HG02763 (cell line): ENCODE data around the gene APOL6.
"Not testable (repeated sequence)": the region's sequence is repeated elsewhere in the genome, so short reads cannot be mapped to it uniquely, and the experiment has no call there.

ENCODE experiments used
- ATAC-seq: cut with Tn5 transposase; IDR thresholded peaks from one replicate; pipeline ENCODE4 v1.9.1; 2021; ENCODE audit warnings: mild to moderate bottlenecking, moderate library complexity; ENCODE audit not compliant: unreplicated experiment

The APOL6 gene

DNA sequence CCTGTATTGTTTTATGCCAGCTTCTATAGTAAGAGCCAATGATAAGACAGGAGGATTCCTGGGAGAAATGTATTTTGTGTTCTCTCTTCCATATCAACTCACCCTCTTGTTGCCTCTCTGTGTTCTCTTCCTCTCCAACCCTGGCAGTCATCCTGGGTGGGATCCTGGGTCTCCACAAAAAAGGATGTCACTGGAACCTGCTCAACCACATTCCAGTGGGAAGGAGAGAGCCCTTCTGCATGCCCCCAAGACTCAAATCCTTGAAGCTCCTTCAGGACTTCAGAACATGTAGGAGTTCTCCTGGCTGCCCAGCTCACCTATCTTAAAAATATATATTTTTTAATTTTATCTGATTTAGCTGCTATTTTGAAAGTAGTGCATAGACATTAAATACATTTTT lies 26.1 kb downstream of the APOL6 start:
- no peak for ATAC-seq

DNA sequence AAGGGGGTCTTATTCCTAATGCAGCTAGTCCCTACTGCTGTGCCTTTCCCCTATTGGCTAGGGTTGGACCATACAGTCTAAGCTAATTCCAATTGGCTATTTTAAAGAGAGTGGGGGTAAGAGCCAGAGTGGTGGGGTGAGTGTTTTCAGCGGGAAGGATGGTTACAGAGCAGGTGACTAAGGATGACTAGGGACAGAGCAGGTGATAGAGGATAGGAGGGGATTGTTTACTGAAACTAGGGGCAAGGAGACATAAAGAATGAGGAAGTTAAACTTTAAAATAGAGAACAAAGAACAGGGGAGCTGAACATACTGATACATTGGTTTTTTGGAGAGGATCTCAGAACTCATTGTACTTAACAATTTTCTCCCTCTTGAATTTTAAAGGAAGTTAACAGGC lies 27.8 kb downstream of the APOL6 start:
- ATAC-seq = not testable (repeated sequence)

DNA sequence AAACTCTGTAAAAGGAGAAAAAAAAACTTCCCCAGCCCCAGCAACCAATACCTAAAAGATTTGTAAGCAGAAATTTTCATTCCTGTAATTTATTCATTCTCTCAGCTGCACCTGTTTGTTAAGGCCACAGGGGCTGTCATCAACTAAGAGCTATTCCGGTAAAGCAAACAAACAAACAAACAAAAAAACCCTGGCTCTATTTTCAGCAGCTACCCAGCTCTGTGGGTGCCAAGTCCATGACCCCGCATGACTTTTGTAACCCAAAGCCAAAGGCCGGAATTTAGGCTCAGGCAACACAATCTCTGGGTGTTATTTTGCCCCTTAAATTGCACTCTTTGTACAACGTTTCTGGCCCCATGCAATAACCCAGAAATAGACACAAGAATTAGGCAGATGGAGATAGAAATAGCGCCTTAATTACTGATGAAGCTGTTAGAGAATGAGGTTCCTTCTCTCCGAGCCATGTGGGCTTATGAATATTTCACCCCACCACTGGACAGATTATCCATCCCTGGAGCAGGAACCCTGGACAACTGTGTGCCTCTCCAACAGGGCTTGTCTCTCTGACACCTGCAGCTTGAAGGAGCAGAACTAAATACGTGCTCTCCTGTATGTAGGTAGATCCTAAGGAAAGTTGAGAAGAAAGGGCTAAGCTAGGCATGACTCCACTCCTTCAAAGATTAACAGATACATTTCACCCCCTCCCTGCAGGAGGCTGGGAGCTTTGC lies 29.4 kb downstream of the APOL6 start:
- ATAC-seq = no peak

DNA sequence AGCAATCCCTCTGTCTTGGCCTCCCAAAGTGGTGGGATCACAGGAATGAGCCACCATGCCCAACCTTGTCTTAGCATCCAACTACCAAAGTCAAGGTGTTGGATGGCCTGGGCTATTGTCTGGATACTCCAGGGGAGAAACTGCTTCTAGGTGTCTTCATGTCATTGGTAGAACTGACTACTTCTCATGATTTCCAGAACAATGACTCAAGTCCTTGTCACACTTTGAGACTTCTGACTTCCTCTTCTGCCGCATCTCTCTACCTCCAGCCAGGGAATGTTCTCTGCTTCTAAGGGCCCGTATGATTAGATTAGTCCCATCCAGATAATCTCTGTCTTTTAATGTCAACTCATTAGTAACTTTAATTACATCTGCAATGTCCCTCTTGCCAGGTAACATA lies 30.6 kb downstream of the APOL6 start:
- no peak for ATAC-seq

DNA sequence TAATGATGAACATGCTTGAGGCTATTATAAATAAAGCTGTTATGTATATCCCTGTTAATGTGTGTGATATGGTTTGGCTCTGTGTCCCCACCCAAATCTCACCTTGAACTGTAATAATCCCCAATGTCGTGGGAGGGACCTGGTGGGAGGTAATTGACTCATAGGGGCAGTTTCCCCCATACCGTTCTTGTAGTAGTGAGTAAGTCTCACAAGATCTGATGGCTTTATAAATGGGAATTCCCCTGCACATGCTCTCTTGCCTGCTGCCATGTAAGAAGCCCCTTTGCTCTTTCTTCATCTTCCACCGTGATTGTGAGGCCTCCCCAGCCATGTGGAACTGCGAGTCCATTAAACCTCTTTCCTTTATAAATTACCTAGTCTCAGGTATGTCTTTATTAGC lies 31.2 kb downstream of the APOL6 start:
- ATAC-seq = not testable (repeated sequence)

DNA sequence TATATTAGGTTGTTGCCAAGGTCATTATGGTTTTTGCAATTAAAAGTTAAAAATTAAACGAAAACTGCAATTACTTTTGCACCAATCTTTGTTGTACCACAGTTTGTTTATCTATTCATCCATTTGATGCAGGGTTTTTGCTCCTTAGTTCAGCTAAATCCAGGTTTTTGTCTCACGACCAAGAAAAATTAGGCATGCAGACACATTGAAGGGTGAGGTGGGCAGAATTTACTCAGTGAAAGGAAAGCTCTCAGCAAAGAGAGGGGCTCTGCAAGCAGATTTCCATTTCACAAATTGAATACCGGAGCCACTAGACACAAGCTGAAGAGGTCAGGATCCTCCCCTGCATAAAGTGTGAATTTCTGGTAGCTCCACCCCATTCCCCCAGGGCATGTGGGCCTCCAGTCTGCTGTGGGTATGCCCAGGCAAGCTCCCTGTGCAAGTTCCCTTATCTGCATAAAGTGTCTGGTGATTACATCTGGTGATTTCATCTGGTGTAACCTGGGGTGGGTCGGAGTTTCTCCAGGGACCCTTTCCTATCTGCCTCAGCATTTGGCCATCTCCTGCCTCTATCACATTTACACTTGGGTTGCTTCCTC lies 33.3 kb downstream of the APOL6 start:
- no peak for ATAC-seq

DNA sequence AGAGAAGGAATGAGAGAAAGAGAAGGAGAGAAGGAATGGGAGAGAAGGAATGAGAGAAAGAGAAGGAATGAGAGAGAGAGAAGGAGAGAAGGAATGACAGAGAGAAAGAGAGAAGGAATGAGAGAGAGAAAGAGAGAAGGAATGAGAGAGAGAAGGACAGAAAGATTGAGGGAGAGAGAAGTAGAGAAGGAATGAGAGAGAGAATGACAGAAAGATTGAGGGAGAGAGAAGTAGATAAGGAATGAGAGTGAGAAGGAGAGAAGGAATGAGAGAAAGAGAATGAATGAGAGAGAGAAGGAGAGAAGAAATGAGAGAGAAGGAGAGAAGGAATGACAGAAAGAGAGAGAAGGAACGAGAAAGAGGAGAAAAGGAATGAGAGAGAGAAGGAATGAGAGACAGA lies 35.3 kb downstream of the APOL6 start:
- ATAC-seq = no peak

DNA sequence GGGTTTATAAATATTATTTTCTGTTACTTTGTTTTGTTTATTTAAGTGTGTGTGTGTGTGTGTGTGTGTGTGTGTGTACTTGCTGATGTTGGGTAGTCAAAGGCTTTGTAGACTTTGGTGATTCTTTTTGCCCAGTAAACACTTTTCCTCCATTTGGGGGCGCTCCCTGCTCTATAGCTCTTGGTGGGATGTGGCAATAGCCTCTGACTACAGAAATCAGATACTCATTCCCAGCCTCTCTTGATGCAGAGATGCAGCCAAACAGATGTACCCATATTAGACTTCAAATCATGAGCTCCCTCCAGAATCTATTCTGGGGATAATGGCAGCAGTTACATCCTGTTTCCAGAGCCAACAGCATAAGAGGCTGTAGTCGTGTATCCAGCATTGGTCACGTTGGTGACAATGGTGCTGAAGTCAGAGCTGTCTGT lies 36.0 kb downstream of the APOL6 start:
- no peak for ATAC-seq

DNA sequence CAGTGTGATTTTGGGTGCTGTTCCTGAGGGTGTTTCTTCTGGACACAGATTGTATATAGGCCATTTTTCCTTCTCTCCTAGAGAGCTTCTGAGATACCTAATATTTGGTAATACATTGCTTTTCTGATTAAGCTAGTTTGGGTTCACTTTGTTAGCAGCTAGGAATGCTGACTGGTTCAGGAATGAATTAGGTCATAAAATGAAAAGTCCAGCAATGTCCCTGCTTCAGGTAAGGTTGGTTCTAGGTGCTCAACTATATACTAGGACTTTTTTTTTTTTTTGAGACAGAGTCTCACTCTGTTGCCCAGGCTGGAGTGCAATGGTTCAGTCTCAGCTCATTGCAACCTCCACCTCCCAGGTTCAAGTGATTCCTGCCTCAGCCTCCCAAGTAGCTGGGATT lies 36.5 kb downstream of the APOL6 start:
- no peak for ATAC-seq

DNA sequence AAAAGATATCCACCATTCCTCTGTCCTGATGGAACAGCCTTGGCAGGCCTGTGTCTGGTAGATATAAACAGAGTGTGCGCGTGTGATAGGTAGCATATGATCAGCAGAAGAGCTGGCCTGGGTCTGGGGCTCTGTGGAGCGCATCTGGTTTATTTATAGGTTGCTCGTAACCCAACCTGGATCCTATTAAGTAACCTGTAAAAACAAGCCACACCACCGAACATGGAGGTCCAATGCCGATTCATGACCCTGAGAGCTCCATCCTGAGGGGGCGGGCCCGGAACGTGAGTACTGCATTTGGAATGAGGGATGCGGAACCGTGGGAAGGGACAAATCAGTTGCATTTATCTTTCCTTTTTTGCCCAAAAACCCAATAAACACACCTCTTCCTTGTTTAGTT lies 37.5 kb downstream of the APOL6 start:
- ATAC-seq = no peak

DNA sequence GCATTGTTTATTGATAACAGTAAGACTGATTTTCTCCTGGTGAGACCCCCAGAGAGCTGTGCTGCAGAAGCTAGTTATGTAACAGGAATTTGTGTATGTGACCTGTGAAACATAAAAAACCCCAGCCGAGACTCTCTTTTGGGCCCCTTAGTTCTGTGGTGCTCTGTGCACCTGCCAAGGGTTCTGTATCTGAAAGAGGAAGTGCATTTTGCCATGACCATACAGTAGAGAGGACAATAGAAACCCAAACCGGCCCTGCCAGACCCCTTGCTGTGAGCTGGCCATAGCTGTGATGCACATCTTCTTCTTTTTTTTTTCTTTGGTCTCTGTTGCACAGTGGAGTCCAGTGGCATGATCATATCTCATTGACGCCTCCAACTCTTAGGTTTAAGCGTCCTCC lies 38.1 kb downstream of the APOL6 start:
- ATAC-seq = no peak

DNA sequence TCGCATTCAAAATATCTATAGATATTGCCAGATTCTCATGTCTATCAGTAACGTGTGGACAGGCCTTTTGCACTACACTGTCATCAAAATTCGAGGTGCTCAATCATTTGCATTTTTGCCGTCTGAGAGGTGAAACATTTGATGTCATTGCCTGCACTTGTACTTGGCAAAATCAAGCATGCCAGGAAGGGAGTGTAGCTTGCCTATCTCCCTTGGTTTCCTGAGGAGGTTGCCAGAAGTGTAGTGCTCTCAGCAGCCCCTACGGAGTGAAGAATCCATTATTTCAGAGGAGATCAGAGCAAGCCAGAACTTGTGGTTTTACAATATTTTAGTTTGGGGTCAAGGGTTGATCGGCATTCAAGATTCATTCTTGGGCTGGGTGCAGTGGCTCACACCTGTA lies 39.2 kb downstream of the APOL6 start:
- ATAC-seq = no peak

DNA sequence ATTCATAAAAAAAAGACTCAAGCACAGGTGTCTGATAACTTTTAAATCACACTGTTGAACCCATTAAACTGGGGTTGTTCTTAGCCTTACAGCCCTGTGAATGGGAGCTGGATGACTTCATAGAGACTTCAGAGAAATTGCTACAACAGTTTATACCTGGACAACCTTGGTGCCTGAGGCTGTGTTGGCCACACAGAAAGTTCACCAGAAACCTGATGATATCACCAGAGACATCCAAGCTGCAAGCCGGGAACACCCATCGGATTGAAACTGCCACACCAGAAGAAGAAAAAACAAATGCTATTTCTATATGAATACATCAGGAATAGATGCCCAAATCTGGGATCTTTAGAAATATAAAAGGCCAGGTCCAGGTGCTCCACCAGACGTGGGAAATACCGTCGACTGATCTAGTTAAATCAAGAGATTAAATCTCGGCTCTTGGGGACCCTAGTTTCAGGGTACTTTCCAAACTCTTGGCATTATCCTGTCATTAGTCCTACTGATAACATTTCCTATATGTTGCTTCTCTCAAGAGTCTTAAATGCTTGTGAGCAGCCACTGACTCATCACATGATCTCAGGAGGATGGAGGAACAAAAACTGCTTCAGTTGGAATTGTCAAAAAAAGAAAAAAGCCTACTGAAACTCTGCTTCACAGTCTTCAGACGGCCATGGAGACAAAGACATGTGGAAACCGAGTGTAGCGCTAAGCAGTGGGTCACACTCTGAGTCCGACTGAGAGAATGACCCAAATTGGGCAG lies 40.8 kb downstream of the APOL6 start:
- no peak for ATAC-seq

DNA sequence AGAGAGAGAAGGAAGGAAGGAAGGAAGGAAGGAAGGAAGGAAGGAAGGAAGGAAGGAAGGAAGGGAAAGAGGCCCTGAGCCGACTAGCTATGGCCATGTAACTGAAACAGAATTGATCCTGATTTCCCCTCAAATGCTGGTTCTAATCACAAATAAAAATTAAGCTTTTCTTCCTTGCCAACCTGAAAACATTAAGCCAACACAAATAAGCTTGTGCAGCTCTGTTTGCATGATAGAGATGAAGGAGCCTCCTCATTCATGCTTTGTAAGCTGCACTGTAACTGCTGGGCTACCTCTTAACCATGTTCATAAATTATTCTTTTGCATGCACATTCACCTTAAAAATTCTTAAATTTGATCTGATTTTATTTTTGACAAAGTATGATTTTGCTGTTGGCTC lies 41.8 kb downstream of the APOL6 start:
- no peak for ATAC-seq

DNA sequence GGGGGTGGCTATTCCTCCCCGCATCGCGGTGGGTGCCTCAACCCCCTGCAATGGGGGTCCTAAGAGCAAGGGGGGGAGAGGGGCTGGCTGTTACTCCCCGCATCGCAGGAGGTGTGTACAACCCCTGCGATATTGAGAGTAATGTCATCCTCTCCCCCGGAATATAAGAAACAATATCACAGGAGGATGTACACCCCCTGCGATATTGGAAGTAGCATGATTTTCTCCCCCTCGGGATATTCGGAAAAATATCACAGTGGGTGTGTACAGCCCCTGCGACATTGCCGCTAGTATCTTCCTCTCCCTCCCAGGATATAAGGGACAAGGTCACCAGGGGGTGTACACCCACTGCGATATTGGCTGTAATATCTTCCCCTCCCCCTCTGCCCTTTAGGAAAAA lies 47.0 kb downstream of the APOL6 start:
- ATAC-seq = no peak

DNA sequence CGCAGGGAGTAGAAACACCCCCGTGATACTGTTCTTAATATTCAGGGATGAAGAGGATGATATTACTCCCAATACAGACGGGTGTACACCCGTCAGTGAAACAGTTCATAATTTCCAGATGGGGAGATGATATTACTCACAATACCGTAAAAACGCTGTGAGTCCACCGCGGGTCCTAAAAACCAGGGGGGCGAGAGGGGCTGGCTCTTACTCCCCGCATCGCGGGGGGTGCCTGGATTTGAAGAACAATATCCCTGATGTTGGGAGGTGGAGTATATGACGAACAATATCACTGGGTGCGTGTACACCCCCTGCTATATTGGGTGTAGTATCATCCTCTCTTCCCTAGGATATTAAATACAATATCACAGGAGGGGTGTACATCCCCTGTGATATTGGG lies 48.9 kb downstream of the APOL6 start:
- no peak for ATAC-seq

DNA sequence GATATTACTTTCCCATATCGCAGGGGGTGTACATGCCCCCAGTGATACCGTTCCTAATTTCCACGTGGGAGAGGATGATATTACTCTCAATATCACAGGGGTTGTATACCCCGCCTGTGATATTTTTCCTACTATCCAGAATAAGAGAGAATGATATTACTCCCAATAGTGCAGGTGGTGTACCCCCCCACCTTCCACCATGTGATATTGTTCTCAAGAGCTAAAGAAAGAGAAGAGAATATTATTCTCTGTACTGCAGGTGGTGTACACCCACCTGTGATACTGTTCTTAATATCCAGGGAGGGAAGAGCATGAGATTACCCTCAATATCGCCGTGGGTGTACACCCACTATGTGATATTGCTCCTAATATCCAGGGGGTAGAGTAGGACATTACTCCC lies 51.6 kb downstream of the APOL6 start:
- not testable (repeated sequence) for ATAC-seq

DNA sequence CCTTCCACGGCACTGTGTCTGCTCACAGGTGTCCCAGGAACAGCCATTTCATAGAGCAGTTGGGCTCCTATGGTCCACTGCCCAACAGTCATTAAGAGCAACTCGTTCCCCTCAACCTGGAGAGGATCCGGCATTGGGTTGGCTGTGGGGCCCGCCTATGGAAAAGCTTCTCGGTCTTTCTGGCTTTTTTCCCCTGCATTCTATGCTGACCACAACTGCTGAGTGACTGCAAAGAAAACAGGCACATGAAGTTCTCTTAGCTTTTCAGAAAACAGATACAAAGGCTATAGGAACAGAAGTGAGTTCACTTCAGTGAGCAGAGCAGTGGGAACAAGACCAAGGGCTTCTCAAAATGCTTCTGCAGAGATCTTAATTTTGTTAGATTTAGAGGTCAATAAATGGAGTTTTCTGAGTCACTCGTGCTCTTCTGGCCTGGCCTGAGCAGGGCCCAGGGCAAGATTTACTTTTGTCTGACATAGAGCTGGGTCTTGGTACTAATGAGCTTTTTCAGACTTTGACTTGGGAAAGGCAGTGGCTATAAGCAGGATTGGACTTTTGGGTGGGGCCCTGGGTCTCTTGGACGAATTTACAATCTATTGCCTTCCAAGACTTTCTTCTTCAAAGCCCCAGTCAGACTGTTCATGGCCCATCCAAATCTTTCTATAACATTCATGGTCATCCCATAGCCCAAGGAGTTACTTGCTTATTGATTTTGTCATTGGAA lies 55.8 kb downstream of the APOL6 start:
- ATAC-seq = no peak

DNA sequence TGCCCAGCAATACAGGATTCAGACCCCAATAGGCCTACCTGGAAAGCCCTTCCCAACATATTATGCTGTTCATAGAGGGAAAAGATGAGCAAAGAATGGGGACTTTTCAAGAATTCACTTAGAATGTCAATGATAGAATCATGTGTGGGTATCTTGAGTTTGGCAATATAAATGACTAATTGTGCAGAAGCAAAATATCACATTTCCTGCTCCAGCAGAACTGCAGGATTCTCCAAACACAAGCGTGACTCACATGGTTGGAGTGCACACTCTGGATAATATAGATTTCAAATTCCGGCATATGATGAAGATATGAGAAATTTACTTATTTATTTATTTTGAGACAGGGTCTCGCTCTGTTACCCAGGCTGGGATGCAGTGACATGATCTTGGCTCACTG lies 56.9 kb downstream of the APOL6 start:
- no peak for ATAC-seq

DNA sequence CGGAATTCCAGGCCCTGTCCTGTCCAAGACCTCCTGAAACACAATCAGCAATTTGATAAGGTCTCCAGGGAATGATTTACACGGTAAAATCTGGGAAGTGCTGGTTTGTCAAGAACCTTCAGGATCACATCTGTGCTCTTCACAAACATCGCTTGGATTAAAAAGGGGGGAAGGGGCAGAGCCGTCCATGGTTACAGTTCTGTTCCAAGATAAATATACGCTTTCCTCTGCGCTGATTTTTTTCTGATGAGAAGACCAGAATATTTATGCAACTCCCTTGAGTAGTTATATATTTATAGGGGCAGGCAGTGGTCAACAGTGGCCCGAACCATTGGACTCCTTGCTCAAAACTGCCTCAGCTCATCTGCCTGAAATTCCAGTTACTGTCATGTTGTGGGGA lies 60.2 kb downstream of the APOL6 start:
- ATAC-seq = no peak

DNA sequence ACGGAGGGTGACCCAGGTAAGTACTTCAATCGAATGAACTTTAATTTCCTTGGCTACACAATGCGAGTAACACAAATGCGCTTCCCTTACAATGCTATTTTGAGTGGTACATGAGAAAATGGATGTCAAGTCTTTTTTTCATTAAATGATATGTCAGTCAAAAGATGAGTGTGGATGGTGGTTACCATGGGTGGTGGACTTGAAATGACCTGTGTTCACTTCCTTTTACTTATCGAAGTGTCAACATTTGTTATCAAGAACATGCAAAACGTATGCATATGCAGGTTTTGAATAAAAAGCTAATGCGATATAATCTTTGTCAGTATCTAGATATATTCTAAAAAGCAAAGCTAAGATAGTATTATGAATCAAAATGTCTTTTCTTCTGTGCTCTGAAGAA lies 60.7 kb downstream of the APOL6 start:
- no peak for ATAC-seq

DNA sequence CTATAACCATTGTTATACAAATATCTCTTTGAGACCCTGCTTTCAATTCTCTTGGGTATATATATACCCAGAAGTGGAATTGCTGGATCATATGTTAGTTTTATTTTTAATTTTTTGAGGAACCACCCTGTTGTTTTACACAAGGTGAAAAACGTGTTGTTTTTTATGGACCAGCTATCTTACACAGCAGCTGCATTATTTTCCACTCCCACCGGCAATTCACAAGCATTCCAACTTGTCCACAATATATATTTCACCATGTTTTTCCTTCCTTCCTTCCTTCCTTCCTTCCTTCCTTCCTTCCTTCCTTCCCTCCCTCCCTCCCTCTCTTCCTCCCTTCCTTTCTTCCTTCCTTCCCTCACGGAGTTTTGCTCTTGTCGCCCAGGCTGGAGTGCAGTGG lies 63.1 kb downstream of the APOL6 start:
- ATAC-seq = no peak
